Stimulated activated CD4-positive, alpha-beta T cell treated with anti-CD3 and anti-CD28 coated beads, Interleukin-12 subunit alpha, Interleukin-12 subunit beta, amount 100 ng/mL, for 48 hours (primary cell): ENCODE results near the gene RPL10A.

Experiments
- DNase-seq, 3 donors: peaks; one replicate each; pipeline ENCODE4 v3.0.0-alpha.2; 2020; ENCODE audit warnings: low read depth in 2 of 3, low spot score in 1 of 3

RPL10A gene

GRCh38 chr6:35474942-35475570, 6.9 kb downstream of the RPL10A start:
- DNase-seq = no peak

GRCh38 chr6:35475573-35475972, 7.4 kb downstream of the RPL10A start:
- no peak for DNase-seq

- DNase-seq = no peak
These were observed 7.8 kb downstream of the RPL10A start for GRCh38 chr6:35476004-35476403.

- no peak for DNase-seq
These were observed 8.8 kb downstream of the RPL10A start for GRCh38 chr6:35477028-35477427.

- no peak for DNase-seq
These were observed 9.5 kb downstream of the RPL10A start for GRCh38 chr6:35477551-35478179.

- DNase-seq = no peak
These were observed 10.1 kb downstream of the RPL10A start for GRCh38 chr6:35478259-35478658.

- DNase-seq = no peak
These were observed 12.0 kb downstream of the RPL10A start for GRCh38 chr6:35480176-35480575.

GRCh38 chr6:35481226-35481625, 13.0 kb downstream of the RPL10A start:
- no peak for DNase-seq

- DNase-seq = no peak
These were observed 14.9 kb downstream of the RPL10A start for GRCh38 chr6:35483062-35483461.

- no peak for DNase-seq
These were observed 15.3 kb downstream of the RPL10A start for GRCh38 chr6:35483490-35483889.

GRCh38 chr6:35483893-35484645, 15.9 kb downstream of the RPL10A start:
- DNase-seq = no peak

- no peak for DNase-seq
These were observed 16.8 kb downstream of the RPL10A start for GRCh38 chr6:35484921-35485392.

- no peak for DNase-seq
These were observed 17.2 kb downstream of the RPL10A start for GRCh38 chr6:35485402-35485877.

- no peak for DNase-seq
These were observed 18.1 kb downstream of the RPL10A start for GRCh38 chr6:35486005-35486925.

- DNase-seq = no peak
These were observed 19.7 kb downstream of the RPL10A start for GRCh38 chr6:35487658-35488516.

- no peak for DNase-seq
These were observed 20.3 kb downstream of the RPL10A start for GRCh38 chr6:35488517-35488862.

- no peak for DNase-seq
These were observed 20.9 kb downstream of the RPL10A start for GRCh38 chr6:35489066-35489465.

- DNase-seq = no peak
These were observed 22.0 kb downstream of the RPL10A start for GRCh38 chr6:35489995-35490791.

- no peak for DNase-seq
These were observed 22.8 kb downstream of the RPL10A start for GRCh38 chr6:35490821-35491557.
